Brain microvascular endothelial cell (primary cell): Measurements from ENCODE around the gene POLD2.

Source experiments
- DNase-seq: peaks from one replicate; pipeline ENCODE4 v3.0.0-alpha.2; 2020
- H3K27ac ChIP-seq: fragments of 250-450 bp; sonication (Bioruptor Pico); 2 replicates; pipeline ENCODE4 v1.5.1; 2020; ENCODE audit warnings: mild to moderate bottlenecking, moderate library complexity
- H3K27me3 ChIP-seq: fragments of 250-450 bp; sonication (Bioruptor Pico); replicated peaks from 2 replicates; pipeline ENCODE4 v1.5.1; 2020; ENCODE audit warnings: mild to moderate bottlenecking
- H3K36me3 ChIP-seq: fragments of 250-450 bp; sonication (Bioruptor Pico); replicated peaks from 2 replicates; pipeline ENCODE4 v1.5.1; 2020; ENCODE audit warnings: mild to moderate bottlenecking
- H3K4me3 ChIP-seq: 2 replicates; pipeline ENCODE4 v1.5.1; 2011; ENCODE audit warnings: low read depth, mild to moderate bottlenecking, control low read depth, low read length, moderate library complexity
- in situ Hi-C: cut with HindIII; loops from 2 replicates; pipeline ENCODE4 v1.10.0; 2017; ENCODE audit warnings: low sequenced_read_pairs, low pct_ligation_motif_present
- TF ChIP-seq, protein P1 (sequence below): IDR thresholded peaks from 2 replicates; pipeline ENCODE4 v1.5.1; 2011; ENCODE audit warnings: low read depth, mild to moderate bottlenecking, moderate library complexity, low read length, control low read depth, inconsistent platforms; ENCODE audit errors: missing control alignments

POLD2 gene

DNA sequence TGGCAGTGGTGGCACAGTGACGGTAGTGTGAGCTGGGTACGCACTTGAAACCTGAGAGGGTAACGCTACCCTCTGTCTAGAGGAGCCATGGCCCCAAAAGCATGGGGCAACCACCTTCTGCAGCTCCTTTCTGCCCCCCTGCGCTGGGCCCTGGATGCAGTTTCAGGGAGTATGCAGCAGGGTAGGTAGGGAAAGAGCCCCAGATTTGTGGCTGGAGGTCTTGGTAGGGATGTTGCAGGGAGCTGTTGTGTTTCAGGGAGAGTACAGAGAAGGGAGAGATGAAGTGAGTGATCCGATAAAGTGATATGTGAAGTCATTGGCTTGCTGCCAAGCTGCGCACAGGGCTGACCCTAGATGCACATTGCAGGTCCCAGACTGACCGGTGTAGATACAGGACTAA is 55.3 kb downstream of the POLD2 start:
- Histone ChIP-seq H3K27ac (no peak overlapping the region), H3K27me3 (no peaks in the 10 kb centered on the region), H3K4me3 (no peak overlapping the region), H3K36me3 (peaks cover 2% of the 10 kb centered on the region)
- TF ChIP-seq, protein P1, sequence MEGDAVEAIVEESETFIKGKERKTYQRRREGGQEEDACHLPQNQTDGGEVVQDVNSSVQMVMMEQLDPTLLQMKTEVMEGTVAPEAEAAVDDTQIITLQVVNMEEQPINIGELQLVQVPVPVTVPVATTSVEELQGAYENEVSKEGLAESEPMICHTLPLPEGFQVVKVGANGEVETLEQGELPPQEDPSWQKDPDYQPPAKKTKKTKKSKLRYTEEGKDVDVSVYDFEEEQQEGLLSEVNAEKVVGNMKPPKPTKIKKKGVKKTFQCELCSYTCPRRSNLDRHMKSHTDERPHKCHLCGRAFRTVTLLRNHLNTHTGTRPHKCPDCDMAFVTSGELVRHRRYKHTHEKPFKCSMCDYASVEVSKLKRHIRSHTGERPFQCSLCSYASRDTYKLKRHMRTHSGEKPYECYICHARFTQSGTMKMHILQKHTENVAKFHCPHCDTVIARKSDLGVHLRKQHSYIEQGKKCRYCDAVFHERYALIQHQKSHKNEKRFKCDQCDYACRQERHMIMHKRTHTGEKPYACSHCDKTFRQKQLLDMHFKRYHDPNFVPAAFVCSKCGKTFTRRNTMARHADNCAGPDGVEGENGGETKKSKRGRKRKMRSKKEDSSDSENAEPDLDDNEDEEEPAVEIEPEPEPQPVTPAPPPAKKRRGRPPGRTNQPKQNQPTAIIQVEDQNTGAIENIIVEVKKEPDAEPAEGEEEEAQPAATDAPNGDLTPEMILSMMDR = no peak
- in situ Hi-C loops = no loop called here
- DNase-seq = no peak

DNA sequence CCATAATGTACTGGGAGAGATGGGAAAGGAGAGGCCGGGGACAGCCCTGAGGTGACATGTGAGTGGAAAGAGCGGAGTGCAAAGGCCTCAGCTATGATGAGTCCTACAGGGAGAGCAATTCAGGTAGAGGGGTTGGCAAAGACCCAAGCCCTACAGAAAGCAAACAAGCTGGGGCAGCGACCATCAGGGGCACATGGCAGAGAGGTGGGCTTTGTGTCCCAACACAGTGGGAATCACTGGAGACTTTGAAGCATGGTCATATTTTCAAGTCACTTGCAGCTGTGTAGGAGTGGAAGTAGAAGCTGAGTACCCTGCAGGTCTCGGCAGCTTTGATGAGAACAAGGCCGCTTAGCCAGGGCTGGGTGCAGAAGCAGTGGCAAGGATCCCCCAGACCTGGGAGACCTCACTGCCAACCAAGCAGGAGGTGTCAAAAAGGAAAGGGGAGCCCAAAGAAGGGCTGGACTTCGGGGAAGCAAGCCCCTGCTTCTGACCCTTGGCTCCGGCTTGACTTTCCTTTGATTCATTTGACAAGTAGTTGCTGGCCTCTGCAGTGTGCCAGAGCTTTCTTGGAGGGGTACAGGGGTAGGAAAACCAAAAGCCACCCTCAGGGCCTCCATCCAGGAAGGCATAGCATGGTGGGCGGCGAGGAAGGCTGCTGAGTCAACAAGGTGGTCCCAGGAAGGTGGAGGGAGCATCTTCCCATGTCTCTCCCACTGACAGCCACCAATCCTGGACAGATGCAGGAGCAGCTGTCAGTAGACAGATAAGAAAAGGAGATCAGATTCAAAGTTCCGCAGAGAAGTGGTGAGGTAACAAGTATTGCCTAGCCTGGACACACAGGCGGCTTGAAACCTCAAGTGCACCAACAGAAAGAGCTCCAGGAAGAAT is 56.0 kb downstream of the POLD2 start:
- no peaks in the 10 kb centered on the region for H3K27me3 ChIP-seq
- no peak overlapping the region for H3K27ac ChIP-seq
- TF ChIP-seq, protein P1 = no peak
- peaks cover under 1% of the 10 kb centered on the region for H3K36me3 ChIP-seq
- no peak for DNase-seq
- in situ Hi-C loops = no loop called here
- H3K4me3 ChIP-seq = no peak overlapping the region

DNA sequence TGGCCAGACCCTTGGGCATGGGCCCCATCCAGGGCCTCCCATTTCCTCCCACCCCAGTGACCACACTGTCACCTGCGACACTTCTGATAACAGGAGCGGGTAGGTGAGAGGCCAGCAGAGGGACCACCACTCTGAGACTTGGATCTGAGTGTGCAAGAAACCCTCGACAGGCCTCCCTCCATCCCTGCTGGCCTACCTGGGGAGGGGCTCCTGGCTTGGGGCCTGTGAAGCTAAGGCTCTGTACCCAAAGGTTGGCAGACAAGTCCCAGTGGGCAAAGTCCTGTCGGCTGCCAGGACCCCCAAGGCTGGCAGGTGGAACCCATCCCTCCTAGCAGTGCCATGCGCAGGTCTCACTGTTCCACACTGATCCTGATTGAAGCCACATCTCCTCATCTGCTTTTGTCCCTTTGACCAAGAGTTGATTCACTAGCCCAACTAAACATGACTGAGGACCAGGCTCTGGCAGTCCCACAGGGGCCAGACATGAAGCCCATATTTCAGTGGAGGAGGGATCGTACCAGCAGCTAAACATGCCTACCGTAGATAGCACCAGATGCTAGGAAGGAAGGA is 56.8 kb downstream of the POLD2 start:
- in situ Hi-C loops = no loop called here
- TF ChIP-seq, protein P1 = no peak
- H3K27ac ChIP-seq = no peak overlapping the region

DNA sequence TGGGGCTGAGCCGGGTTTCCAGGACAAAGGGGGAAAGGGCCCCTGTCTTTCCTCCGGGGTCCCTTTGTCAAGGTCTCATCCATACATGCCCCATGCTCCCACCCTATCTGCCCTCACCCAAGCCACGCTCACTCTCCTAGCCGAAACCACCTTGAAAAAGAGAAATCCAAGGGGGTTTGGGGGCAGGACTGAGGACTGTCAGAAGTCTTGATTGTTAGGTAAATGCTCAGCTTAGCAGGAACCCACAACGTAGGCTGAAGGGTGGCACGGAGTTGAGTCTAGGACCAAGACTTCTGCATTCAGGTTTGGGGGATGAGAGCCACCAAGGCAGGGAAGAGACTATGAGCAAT is 57.3 kb downstream of the POLD2 start:
- H3K4me3 ChIP-seq = no peak overlapping the region
- H3K36me3 ChIP-seq = peaks cover 13% of the 10 kb centered on the region
- no peak overlapping the region for H3K27ac ChIP-seq
- in situ Hi-C loops = no loop called here
- DNase-seq = no peak
- no peaks in the 10 kb centered on the region for H3K27me3 ChIP-seq
- TF ChIP-seq, protein P1 = no peak

More for the DNA sequence above, 56.8 kb downstream of the POLD2 start:
- no peak for DNase-seq
- H3K27me3 ChIP-seq = no peaks in the 10 kb centered on the region
- H3K4me3 ChIP-seq = no peak overlapping the region
- H3K36me3 ChIP-seq = peaks cover 8% of the 10 kb centered on the region

DNA sequence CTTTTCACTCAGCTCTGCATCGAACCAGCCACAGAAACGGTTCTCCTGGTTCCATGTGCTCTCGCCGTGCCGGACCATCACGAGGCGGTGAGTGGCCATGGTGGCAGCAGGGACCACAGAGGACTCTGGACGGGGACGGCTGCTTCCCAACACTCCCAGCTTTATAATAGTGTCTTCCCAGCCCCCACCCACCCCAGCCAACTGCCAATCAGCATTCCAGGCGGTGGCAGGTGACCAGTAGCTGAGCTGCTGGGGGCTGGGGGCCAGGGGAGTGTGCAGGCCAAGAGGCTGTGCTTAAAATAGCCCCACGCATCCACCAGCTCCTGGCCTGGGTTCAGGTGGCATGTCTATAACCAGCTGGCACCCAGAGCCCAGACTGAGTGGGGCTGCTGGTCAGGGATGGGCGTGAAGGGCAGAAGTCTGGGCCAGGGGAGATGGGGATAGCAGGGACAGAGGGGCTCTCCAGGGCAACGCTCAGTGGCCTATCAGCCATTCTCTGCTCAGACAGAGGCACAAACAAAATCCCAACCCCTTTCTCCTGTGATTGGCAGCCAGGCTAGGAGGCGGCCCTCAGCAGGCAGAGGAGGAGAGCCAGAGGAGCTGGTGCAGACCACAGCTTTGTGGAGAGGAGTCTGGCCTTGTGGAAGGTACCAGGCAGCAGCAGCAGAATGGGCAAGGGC is 57.8 kb downstream of the POLD2 start, which contains the start of gene PGAM2:
Gene PGAM2, minus strand, starts transcription at position 137 of the 680 bp plus-strand sequence. Its CDS starts 38 bp downstream, at position 99.
- Histone ChIP-seq H3K27ac (no peak within 1 kb of the TSS), H3K27me3 (no peaks in the 10 kb centered on the region), H3K36me3 (peaks cover 18% of the 10 kb centered on the region), H3K4me3 (no peak within 1 kb of the TSS)
- in situ Hi-C loops = no loop called here
- TF ChIP-seq, protein P1 = no peak
- no peak for DNase-seq
